SK-N-SH treated with all-trans-retinoic acid at 6 μM for 48 hours (cell line): Measurements from ENCODE around the gene TTC28.
"Not testable (repeated sequence)": the region's sequence is repeated elsewhere in the genome, so short reads cannot be mapped to it uniquely, and the experiment has no call there.

Source experiments
- ATAC-seq: fragments of 200-7000 bp; cut with Tn5 transposase; 3 replicates; pipeline ENCODE4 v1.9.1; 2020; ENCODE audit warnings: mild to moderate bottlenecking, moderate library complexity
- ARNTL ChIP-seq: fragments of 450-650 bp; formaldehyde crosslinking; IDR thresholded peaks from 2 replicates; pipeline ENCODE4 v1.5.0; 2020; ENCODE audit warnings: low read depth, mild to moderate bottlenecking, moderate library complexity, borderline replicate concordance
- BACH2 ChIP-seq: fragments of 250-450 bp; sonication (Bioruptor Pico); IDR thresholded peaks from 2 replicates; pipeline ENCODE4 v1.9.0; 2021; ENCODE audit warnings: mild to moderate bottlenecking, borderline replicate concordance
- CREB5 ChIP-seq: fragments of 250-450 bp; sonication (Bioruptor Pico); IDR thresholded peaks from 2 replicates; pipeline ENCODE4 v1.5.1; 2020; ENCODE audit warnings: low read depth, mild to moderate bottlenecking, moderate library complexity
- CSRNP3 ChIP-seq: fragments of 250-450 bp; sonication (Bioruptor Pico); IDR thresholded peaks from 2 replicates; pipeline ENCODE4 v1.5.1; 2021; ENCODE audit warnings: mild to moderate bottlenecking, moderate library complexity
- ESRRG ChIP-seq: fragments of 250-450 bp; sonication (Bioruptor Pico); IDR thresholded peaks from 2 replicates; pipeline ENCODE4 v1.6.1; 2021; ENCODE audit warnings: mild to moderate bottlenecking
- GLIS3 ChIP-seq: fragments of 250-450 bp; sonication (Bioruptor Pico); IDR thresholded peaks from 2 replicates; pipeline ENCODE4 v1.5.0; 2020; ENCODE audit warnings: mild to moderate bottlenecking, moderate library complexity
- ISL1 ChIP-seq: fragments of 250-450 bp; sonication (Bioruptor Pico); IDR thresholded peaks from 2 replicates; pipeline ENCODE4 v2.1.2; 2022; ENCODE audit warnings: mild to moderate bottlenecking, moderate library complexity
- OSR1 ChIP-seq: fragments of 250-450 bp; sonication (Bioruptor Pico); IDR thresholded peaks from 2 replicates; pipeline ENCODE4 v1.8.0; 2022; ENCODE audit warnings: moderate library complexity, mild to moderate bottlenecking, inconsistent platforms
- PATZ1 ChIP-seq: fragments of 250-450 bp; sonication (Bioruptor Pico); IDR thresholded peaks from 2 replicates; pipeline ENCODE4 v1.8.0; 2020; ENCODE audit warnings: mild to moderate bottlenecking, moderate library complexity, borderline replicate concordance
- POU6F1 ChIP-seq: fragments of 250-450 bp; sonication (Bioruptor Pico); IDR thresholded peaks from 2 replicates; pipeline ENCODE4 v1.8.0; 2021; ENCODE audit warnings: low read depth, mild to moderate bottlenecking, moderate library complexity, borderline replicate concordance
- PPARA ChIP-seq: fragments of 250-450 bp; sonication (Bioruptor Pico); IDR thresholded peaks from 2 replicates; pipeline ENCODE4 v1.5.0; 2020; ENCODE audit warnings: mild to moderate bottlenecking, borderline replicate concordance
- SNAI2 ChIP-seq: fragments of 250-450 bp; sonication (Bioruptor Pico); IDR thresholded peaks from 2 replicates; pipeline ENCODE4 v1.5.0; 2020; ENCODE audit warnings: mild to moderate bottlenecking, moderate library complexity
- TCF4 ChIP-seq: fragments of 250-450 bp; sonication (Bioruptor Pico); IDR thresholded peaks from 2 replicates; pipeline ENCODE4 v1.8.0; 2021; ENCODE audit warnings: mild to moderate bottlenecking, moderate library complexity, borderline replicate concordance
- TOX ChIP-seq: fragments of 250-450 bp; sonication (Bioruptor Pico); IDR thresholded peaks from 2 replicates; pipeline ENCODE4 v1.8.0; 2021; ENCODE audit warnings: mild to moderate bottlenecking, moderate library complexity, borderline replicate concordance
- TSHZ2 ChIP-seq: fragments of 250-450 bp; sonication (Bioruptor Pico); IDR thresholded peaks from 2 replicates; pipeline ENCODE4 v1.5.0; 2020; ENCODE audit warnings: mild to moderate bottlenecking, moderate library complexity
- ZC3H10 ChIP-seq: fragments of 250-450 bp; sonication (Bioruptor Pico); IDR thresholded peaks from 2 replicates; pipeline ENCODE4 v1.5.1; 2021; ENCODE audit warnings: mild to moderate bottlenecking, moderate library complexity
- ZFP3 ChIP-seq: fragments of 250-450 bp; sonication (Bioruptor Pico); IDR thresholded peaks from 2 replicates; pipeline ENCODE4 v1.5.0; 2020; ENCODE audit warnings: mild to moderate bottlenecking, moderate library complexity
- ZFP30 ChIP-seq: fragments of 450-650 bp; formaldehyde crosslinking; IDR thresholded peaks from 2 replicates; pipeline ENCODE4 v1.5.0; 2022; ENCODE audit warnings: mild to moderate bottlenecking, moderate library complexity
- ZNF565 ChIP-seq: fragments of 450-650 bp; formaldehyde crosslinking; conservative IDR thresholded peaks from 2 replicates; pipeline ENCODE4 v1.5.0; 2020; ENCODE audit warnings: low read depth, mild to moderate bottlenecking, moderate library complexity
- ZNF70 ChIP-seq: fragments of 450-650 bp; formaldehyde crosslinking; IDR thresholded peaks from 2 replicates; pipeline ENCODE4 v1.5.0; 2020; ENCODE audit warnings: mild to moderate bottlenecking, moderate library complexity
- ZNF8 ChIP-seq: fragments of 450-650 bp; formaldehyde crosslinking; IDR thresholded peaks from 2 replicates; pipeline ENCODE4 v1.5.0; 2020; ENCODE audit warnings: mild to moderate bottlenecking, moderate library complexity

Gene TTC28

GRCh38 chr22:28703436-28703835 lies 23.8 kb upstream of the TTC28 start (continued):
- TF ChIP-seq TSHZ2 (CRISPR knock-in tag), result no peak
- no peak for TF ChIP-seq GLIS3 (CRISPR knock-in tag)

- TF ChIP-seq TOX (CRISPR knock-in tag) (no peak), TCF4 (CRISPR knock-in tag) (no peak), BACH2 (CRISPR knock-in tag) (no peak), ARNTL (CRISPR knock-in tag) (no peak), PATZ1 (no peak), CSRNP3 (CRISPR knock-in tag) (no peak), ZC3H10 (CRISPR knock-in tag) (no peak), ZNF565 (CRISPR knock-in tag) (no peak), ZNF70 (CRISPR knock-in tag) (no peak), OSR1 (CRISPR knock-in tag) (no peak), ISL1 (CRISPR knock-in tag) (no peak), ESRRG (CRISPR knock-in tag) (no peak), SNAI2 (CRISPR knock-in tag) (no peak), ZFP3 (CRISPR knock-in tag) (no peak), CREB5 (CRISPR knock-in tag) (no peak), PPARA (no peak), GLIS3 (CRISPR knock-in tag) (no peak), ZFP30 (no peak), ZNF8 (CRISPR knock-in tag) (no peak), POU6F1 (CRISPR knock-in tag) (no peak)
- no peak for ATAC-seq
Observed at GRCh38 chr22:28702891-28703290, 23.3 kb upstream of the TTC28 start.

GRCh38 chr22:28693041-28693760 lies 13.6 kb upstream of the TTC28 start:
- ATAC-seq, result not testable (repeated sequence)

GRCh38 chr22:28689796-28690195 lies 10.2 kb upstream of the TTC28 start:
- not testable (repeated sequence) for ATAC-seq

GRCh38 chr22:28682966-28683365 lies 3.3 kb upstream of the TTC28 start:
- not testable (repeated sequence) for ATAC-seq

GRCh38 chr22:28680813-28681490 lies 1.3 kb upstream of the TTC28 start:
- ATAC-seq, result not testable (repeated sequence)

- ATAC-seq, result not testable (repeated sequence)
Observed at GRCh38 chr22:28678778-28679610, 646 bp downstream of the TTC28 start.

- ATAC-seq, result not testable (repeated sequence)
Observed at GRCh38 chr22:28678170-28678569, 1.5 kb downstream of the TTC28 start.
